Loucy (cell line): ENCODE data around the gene F2R.
A peak's percentile ranks its signal among the peaks of the same experiment; 100 is the strongest.

Source experiments
- H2AFZ ChIP-seq: fragments of 200-600 bp; sonication (generic); 2 replicates; pipeline ENCODE4 v1.6.0; 2016; ENCODE audit warnings: antibody characterized with exemption, mild to moderate bottlenecking, low read length, moderate library complexity
- H3F3A ChIP-seq: fragments of 200-600 bp; 2 replicates; pipeline ENCODE4 v1.6.0; 2016; ENCODE audit warnings: antibody characterized with exemption, low read depth, mild to moderate bottlenecking
- H3K27me3 ChIP-seq: fragments of 200-600 bp; sonication (generic); 2 replicates; pipeline ENCODE4 v1.6.1; 2014; ENCODE audit warnings: low read length, mild to moderate bottlenecking; ENCODE audit not compliant: insufficient read depth, poor library complexity, severe bottlenecking
- H3K36me3 ChIP-seq: fragments of 200-600 bp; sonication (generic); 2 replicates; pipeline ENCODE4 v1.6.1; 2016; ENCODE audit warnings: low read length; ENCODE audit not compliant: insufficient read depth
- H3K4me1 ChIP-seq: fragments of 200-600 bp; sonication (generic); 2 replicates; pipeline ENCODE4 v1.5.1; 2014; ENCODE audit warnings: low read length, mild to moderate bottlenecking; ENCODE audit not compliant: insufficient read depth, poor library complexity, severe bottlenecking
- H3K4me2 ChIP-seq: fragments of 200-600 bp; sonication (generic); 2 replicates; pipeline ENCODE4 v1.6.0; 2014; ENCODE audit warnings: antibody characterized with exemption, low read length, low read depth, mild to moderate bottlenecking; ENCODE audit not compliant: poor library complexity, severe bottlenecking
- H3K4me3 ChIP-seq: fragments of 200-600 bp; sonication (generic); 2 replicates; pipeline ENCODE4 v1.5.1; 2014; ENCODE audit warnings: low read length, mild to moderate bottlenecking, mixed read lengths; ENCODE audit not compliant: poor library complexity, severe bottlenecking
- H3K79me2 ChIP-seq: fragments of 200-600 bp; sonication (generic); 2 replicates; pipeline ENCODE4 v1.6.1; 2014; ENCODE audit warnings: low read length; ENCODE audit not compliant: insufficient read depth
- H3K9ac ChIP-seq: fragments of 200-600 bp; sonication (generic); 2 replicates; pipeline ENCODE4 v1.6.0; 2014; ENCODE audit warnings: mild to moderate bottlenecking, low read depth, low read length, moderate library complexity; ENCODE audit not compliant: poor library complexity, severe bottlenecking
- H3K9me2 ChIP-seq: fragments of 200-600 bp; sonication (generic); replicated peaks from 2 replicates; pipeline ENCODE4 v1.6.1; 2016; ENCODE audit warnings: low read depth, low read length, mixed read lengths
- H3K9me3 ChIP-seq: fragments of 200-600 bp; sonication (generic); 2 replicates; pipeline ENCODE4 v1.6.1; 2014; ENCODE audit warnings: mild to moderate bottlenecking, antibody characterized with exemption, low read length, low read depth; ENCODE audit not compliant: insufficient read depth
- H4K20me1 ChIP-seq: fragments of 200-600 bp; sonication (generic); 2 replicates; pipeline ENCODE4 v1.6.0; 2014; ENCODE audit warnings: antibody characterized with exemption, low read length, mild to moderate bottlenecking; ENCODE audit not compliant: insufficient read depth, poor library complexity, severe bottlenecking
- EZH2phosphoT487 ChIP-seq: fragments of 200-600 bp; IDR thresholded peaks from 2 replicates; pipeline ENCODE4 v1.6.1; 2018; ENCODE audit warnings: antibody characterized with exemption, mild to moderate bottlenecking, moderate library complexity, borderline replicate concordance
- TF ChIP-seq, protein P1 (sequence below): fragments of 200-600 bp; sonication (generic); conservative IDR thresholded peaks from 2 replicates; pipeline ENCODE4 v1.5.1; 2014; ENCODE audit warnings: mild to moderate bottlenecking, antibody characterized with exemption, low read length

F2R gene

DNA sequence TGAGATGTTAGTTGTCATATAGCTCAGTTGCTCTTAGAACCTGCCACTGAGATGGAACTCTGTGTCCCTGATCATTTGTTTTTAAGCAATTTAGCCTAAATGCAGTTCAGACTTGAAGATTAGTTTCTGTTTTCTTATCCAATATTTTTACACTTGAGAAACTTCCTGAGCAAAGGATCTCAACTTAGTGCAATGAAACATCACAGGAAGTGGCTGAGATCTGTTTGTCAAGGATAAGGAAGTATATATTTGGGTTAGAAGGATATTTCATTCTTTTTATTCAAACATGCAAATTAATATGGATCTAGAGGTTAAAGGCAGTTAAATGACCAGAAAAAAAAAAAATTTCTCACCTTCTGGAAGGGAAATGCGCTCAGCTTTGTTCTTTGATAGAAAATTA, 19.7 kb upstream of the F2R start:
- no peak overlapping the region for H3K4me3 ChIP-seq
- peak overlapping the region; percentile 12 for H3K4me2 ChIP-seq
- no peaks in the 10 kb centered on the region for H3K27me3 ChIP-seq
- TF ChIP-seq, protein P1, sequence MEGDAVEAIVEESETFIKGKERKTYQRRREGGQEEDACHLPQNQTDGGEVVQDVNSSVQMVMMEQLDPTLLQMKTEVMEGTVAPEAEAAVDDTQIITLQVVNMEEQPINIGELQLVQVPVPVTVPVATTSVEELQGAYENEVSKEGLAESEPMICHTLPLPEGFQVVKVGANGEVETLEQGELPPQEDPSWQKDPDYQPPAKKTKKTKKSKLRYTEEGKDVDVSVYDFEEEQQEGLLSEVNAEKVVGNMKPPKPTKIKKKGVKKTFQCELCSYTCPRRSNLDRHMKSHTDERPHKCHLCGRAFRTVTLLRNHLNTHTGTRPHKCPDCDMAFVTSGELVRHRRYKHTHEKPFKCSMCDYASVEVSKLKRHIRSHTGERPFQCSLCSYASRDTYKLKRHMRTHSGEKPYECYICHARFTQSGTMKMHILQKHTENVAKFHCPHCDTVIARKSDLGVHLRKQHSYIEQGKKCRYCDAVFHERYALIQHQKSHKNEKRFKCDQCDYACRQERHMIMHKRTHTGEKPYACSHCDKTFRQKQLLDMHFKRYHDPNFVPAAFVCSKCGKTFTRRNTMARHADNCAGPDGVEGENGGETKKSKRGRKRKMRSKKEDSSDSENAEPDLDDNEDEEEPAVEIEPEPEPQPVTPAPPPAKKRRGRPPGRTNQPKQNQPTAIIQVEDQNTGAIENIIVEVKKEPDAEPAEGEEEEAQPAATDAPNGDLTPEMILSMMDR = no peak
- TF ChIP-seq EZH2phosphoT487 = no peak
- no peaks in the 10 kb centered on the region for H3F3A ChIP-seq
- H3K9ac ChIP-seq = no peak overlapping the region
- H3K4me1 ChIP-seq = peaks cover 11% of the 10 kb centered on the region
- H4K20me1 ChIP-seq = no peaks in the 10 kb centered on the region
- H3K9me2 ChIP-seq = no peaks in the 10 kb centered on the region
- H3K79me2 ChIP-seq = no peaks in the 10 kb centered on the region
- no peak overlapping the region for H2AFZ ChIP-seq
- H3K9me3 ChIP-seq = no peaks in the 10 kb centered on the region
- peaks cover 69% of the 10 kb centered on the region for H3K36me3 ChIP-seq

DNA sequence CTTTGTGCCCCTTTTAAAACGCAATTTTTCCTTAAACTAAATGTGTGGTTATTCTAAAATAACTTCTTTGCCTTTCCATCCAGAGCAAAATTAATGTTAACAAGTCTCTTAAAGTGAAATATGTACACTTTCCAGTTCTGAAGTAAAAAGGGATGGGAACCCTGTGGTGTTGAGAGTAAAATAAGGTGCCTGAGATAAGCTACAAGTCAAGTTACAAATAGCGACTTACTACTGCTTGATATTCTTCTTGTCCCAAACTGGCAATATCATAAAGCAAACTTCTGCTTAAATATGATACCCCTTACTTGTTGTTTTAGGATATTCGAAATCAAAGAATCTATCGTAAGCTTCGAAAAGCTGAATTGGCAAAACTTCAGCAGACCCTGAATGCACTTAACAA, 18.3 kb upstream of the F2R start:
- Histone ChIP-seq H3K79me2 (no peaks in the 10 kb centered on the region), H3K9me2 (no peaks in the 10 kb centered on the region), H3K4me3 (no peak overlapping the region), H3K4me1 (peaks cover 6% of the 10 kb centered on the region), H4K20me1 (no peaks in the 10 kb centered on the region), H3K36me3 (peaks cover 82% of the 10 kb centered on the region), H3K27me3 (no peaks in the 10 kb centered on the region), H3K4me2 (no peak overlapping the region), H3K9ac (no peak overlapping the region), H3F3A (no peaks in the 10 kb centered on the region), H2AFZ (no peak overlapping the region), H3K9me3 (no peaks in the 10 kb centered on the region)
- TF ChIP-seq, protein P1 = no peak
- TF ChIP-seq EZH2phosphoT487 = no peak

DNA sequence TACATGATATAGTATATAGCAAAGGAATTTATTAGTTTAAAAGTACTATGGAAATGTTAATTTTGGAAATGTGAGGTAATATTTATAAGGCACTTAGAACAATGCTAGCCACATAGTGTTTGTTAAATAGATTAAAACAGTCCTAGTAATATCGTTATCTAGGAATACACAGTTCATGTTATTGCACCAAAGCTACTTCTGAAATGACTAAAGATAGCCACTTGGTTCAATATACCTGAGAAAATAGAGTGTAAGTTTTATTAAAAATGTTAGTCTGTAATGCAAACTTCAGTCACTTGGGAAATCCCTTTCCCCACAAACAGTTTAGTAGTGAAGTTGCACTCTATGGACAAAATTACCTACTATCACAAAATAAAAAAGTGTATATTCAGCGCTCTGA, 15.4 kb upstream of the F2R start:
- Histone ChIP-seq H3K9me2 (no peaks in the 10 kb centered on the region), H3K79me2 (no peaks in the 10 kb centered on the region), H3K9ac (no peak overlapping the region), H2AFZ (no peak overlapping the region), H3K4me3 (no peak overlapping the region), H4K20me1 (no peaks in the 10 kb centered on the region), H3K36me3 (peaks cover 66% of the 10 kb centered on the region), H3K4me2 (no peak overlapping the region), H3K4me1 (peaks cover 10% of the 10 kb centered on the region), H3K9me3 (no peaks in the 10 kb centered on the region), H3K27me3 (no peaks in the 10 kb centered on the region), H3F3A (no peaks in the 10 kb centered on the region)
- TF ChIP-seq, protein P1 = no peak
- no peak for TF ChIP-seq EZH2phosphoT487
